Mononuclear cell (primary cell): ENCODE measurements around the gene MARF1. TPM values are rescaled to one million over a fixed set of nuclear protein-coding genes. Genes with fewer than 3 reads are reported as not detected.

ENCODE experiments used
- H3K27me3 ChIP-seq: 2 replicates; pipeline ENCODE4 v1.6.0; 2011; ENCODE audit warnings: low read length, control low read depth; ENCODE audit not compliant: insufficient read depth
- H3K4me1 ChIP-seq: 2 replicates; pipeline ENCODE4 v1.5.1; 2011; ENCODE audit warnings: mild to moderate bottlenecking, low read length, control low read depth; ENCODE audit not compliant: insufficient read depth
- H3K4me3 ChIP-seq: 2 replicates; pipeline ENCODE4 v1.5.1; 2011; ENCODE audit warnings: mild to moderate bottlenecking, low read length, moderate library complexity
- H3K9me3 ChIP-seq: 2 replicates; pipeline ENCODE4 v1.5.1; 2011; ENCODE audit warnings: low read depth, mild to moderate bottlenecking, control low read depth, low read length
- total RNA-seq: library from RNA; depleted of rRNA; stranded (reverse); fragments of >200 nt; gene quantifications from one replicate; pipeline ENCODE4 v1.2.3, GENCODE V29; 2012

Gene MARF1
- total RNA-seq, 1 donor: 60.8 TPM

DNA sequence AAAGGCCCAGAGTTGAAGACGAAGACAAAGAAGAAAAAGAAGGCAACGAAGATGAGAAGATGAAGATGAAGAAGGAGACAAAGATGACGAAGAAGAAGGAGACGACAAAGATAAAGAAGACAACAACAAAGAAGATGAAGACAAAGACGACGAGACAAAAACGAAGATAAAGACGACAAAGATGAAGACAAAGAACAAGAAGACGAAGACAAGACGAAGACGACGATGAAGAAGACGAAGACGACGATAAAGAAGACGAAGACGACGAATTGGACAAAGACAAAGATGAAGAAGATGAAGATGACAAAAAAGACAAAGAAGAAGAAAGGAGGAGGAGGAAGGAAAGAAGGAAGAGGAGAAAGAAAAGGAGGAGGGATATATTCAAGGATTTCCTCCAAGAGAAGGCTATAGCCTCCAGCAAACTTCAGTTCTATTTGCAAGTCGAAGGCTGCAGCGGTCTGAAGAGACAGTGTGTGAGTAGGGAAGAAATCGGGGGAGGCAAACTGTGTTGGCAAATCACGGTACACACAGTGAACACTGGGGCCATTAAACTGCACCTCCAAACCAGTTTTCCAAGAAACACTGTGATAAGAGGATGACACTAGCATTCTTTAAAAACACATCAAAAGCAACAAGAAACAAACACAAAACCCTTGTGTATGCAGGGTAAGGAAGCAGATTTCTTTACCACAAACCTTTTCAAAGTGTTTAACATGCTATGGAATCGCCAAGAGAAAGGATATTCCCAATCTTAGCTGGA is 40.5 kb downstream of the MARF1 start:
- H3K4me1 ChIP-seq: no peaks in the 10 kb centered on the region
- no peaks in the 10 kb centered on the region for H3K9me3 ChIP-seq
- H3K4me3 ChIP-seq: no peak overlapping the region
- no peaks in the 10 kb centered on the region for H3K27me3 ChIP-seq

- no peaks in the 10 kb centered on the region for H3K4me1 ChIP-seq
- H3K4me3 ChIP-seq: no peak overlapping the region
These were observed 41.6 kb downstream of the MARF1 start for GRCh38 chr16:15601212-15601879.

DNA sequence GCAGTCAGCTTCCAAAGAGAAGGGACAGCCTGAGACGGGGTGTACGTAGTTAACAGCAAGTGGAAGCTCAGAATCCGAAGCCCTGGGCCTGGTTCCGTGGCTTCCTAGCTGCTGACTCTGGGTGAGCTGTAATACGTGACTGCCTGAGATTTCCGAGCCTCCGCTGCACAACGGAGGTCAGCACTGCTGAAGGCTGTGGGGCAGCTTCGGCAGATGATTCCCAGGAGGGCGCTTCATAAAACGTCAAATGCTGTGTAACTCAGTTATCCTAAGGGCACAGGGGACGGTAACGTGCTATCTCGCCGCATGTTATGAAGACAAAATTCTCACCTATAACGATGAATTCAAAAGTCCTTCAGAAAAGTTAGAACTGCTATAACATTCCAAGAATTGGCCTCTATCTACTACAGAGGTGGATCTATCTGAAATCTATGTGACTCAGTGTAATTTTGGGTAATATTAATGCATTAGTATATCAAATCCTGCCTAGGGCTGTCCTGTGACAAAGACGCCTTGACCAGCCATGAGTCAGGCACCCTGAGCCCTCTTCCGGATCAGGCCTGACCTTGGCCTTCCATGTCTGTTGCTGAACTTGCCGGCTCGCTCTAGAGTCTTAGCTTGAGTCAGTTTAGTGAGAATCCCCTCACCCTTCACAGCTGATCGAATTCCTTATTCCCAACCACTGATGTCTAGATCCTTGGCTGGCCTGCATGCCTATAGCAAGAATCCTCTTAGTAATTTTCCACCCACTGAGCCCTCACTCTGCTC is 43.5 kb downstream of the MARF1 start:
- Histone ChIP-seq H3K4me3 (no peak overlapping the region), H3K9me3 (no peaks in the 10 kb centered on the region), H3K27me3 (no peaks in the 10 kb centered on the region), H3K4me1 (peaks cover 12% of the 10 kb centered on the region)

More at GRCh38 chr16:15601212-15601879, 41.6 kb downstream of the MARF1 start:
- H3K27me3 ChIP-seq: no peaks in the 10 kb centered on the region
- no peaks in the 10 kb centered on the region for H3K9me3 ChIP-seq

- Histone ChIP-seq H3K27me3 (no peaks in the 10 kb centered on the region), H3K9me3 (no peaks in the 10 kb centered on the region), H3K4me1 (peaks cover 19% of the 10 kb centered on the region), H3K4me3 (no peak overlapping the region)
These were observed 44.2 kb downstream of the MARF1 start for GRCh38 chr16:15598648-15599190.

DNA sequence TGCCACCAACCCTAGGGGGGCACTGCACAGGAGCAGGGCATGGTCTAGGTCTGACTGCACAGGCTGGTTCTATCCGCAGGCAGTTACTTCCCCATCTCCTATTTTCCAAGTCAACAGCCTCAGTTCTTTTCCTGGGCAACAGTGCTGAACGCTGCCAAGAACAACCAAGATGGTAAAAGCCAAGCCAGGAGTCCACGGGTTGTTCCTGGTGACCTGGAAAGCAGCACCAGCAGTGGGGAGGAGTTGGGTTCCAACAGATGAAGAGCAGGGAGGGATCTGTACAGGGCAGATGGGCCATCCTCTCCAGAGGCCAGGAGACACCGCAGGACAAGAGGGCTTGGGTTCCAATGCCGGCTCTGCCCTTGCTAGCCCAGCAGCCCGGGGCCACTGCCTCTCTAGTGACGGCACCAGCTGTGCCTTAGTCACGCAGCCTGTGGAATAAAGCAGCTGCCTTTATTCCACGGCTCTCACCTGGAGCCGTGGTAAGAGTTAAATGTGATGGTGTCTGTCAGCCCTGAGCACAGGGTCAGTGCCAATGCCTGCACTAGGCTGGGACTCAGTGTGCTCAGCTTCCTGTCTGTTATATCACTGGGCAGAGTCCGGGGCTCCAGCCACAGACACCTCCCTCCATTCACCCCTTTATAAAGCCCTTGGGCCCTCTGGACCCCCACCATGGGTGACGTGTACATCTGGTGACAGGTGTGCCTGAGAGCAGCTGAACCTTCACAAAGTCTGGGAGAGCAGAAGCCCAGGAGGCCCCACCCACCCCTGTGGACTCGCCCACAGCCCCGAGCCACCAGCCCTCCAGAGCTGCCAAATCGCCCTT is 44.9 kb downstream of the MARF1 start:
- Histone ChIP-seq H3K4me1 (peaks cover 26% of the 10 kb centered on the region), H3K4me3 (no peak overlapping the region), H3K9me3 (no peaks in the 10 kb centered on the region), H3K27me3 (no peaks in the 10 kb centered on the region)

DNA sequence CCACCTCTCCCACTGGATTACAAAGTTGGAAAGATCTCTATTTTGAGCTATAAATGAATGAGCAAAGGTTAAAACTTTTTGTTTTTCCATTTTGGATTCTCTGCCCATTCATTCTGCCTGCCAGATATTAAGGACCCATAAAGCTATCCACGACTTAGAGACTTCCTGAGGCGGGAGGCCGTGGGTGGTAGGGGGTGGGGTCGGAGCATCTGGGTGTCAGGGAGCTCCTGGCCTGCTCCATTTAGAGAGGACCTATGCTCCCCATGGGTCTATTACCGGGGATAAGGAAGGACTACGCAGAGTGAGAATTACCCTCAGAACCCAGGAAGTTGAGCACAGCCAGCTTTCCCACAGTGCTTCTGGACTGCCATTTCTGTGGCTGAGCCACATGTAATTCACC is 45.8 kb downstream of the MARF1 start:
- no peaks in the 10 kb centered on the region for H3K9me3 ChIP-seq

GRCh38 chr16:15594711-15595320 is 48.1 kb downstream of the MARF1 start:
- Histone ChIP-seq H3K4me3 (no peak overlapping the region), H3K27me3 (no peaks in the 10 kb centered on the region), H3K9me3 (no peaks in the 10 kb centered on the region), H3K4me1 (peaks cover 58% of the 10 kb centered on the region)

More for the DNA sequence above, 45.8 kb downstream of the MARF1 start:
- no peaks in the 10 kb centered on the region for H3K27me3 ChIP-seq
- peaks cover 35% of the 10 kb centered on the region for H3K4me1 ChIP-seq
- no peak overlapping the region for H3K4me3 ChIP-seq

GRCh38 chr16:15593235-15593634 is 49.7 kb downstream of the MARF1 start:
- Histone ChIP-seq H3K9me3 (no peaks in the 10 kb centered on the region), H3K4me1 (peaks cover 74% of the 10 kb centered on the region), H3K27me3 (no peaks in the 10 kb centered on the region), H3K4me3 (no peak overlapping the region)

- no peaks in the 10 kb centered on the region for H3K27me3 ChIP-seq
- peaks cover 75% of the 10 kb centered on the region for H3K4me1 ChIP-seq
- no peak overlapping the region for H3K4me3 ChIP-seq
- H3K9me3 ChIP-seq: no peaks in the 10 kb centered on the region
These were observed 50.6 kb downstream of the MARF1 start for GRCh38 chr16:15592324-15592723.

- Histone ChIP-seq H3K27me3 (no peaks in the 10 kb centered on the region), H3K4me1 (peaks cover 42% of the 10 kb centered on the region), H3K4me3 (no peak overlapping the region), H3K9me3 (no peaks in the 10 kb centered on the region)
These were observed 55.7 kb downstream of the MARF1 start for GRCh38 chr16:15587152-15587825.

DNA sequence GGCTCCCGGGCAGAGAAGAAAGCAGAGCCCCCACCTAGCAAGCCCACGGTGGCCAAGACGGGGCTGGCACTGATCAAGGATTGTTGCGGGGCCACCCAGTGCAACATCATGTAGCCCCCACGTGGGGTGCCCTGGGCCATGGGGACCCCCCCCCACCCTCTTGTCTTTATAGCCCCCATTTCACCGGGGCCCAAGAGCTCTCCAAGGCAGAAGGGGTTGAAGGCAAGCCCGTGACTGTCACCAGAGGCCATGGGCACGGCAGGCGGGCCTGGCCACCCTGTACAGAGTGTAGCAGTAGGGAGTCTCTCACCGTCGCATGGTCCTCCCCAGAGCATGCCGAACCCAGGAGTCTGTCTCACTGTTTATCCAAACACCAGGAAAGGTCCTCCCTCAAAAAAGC is 56.2 kb downstream of the MARF1 start:
- no peaks in the 10 kb centered on the region for H3K9me3 ChIP-seq
- no peak overlapping the region for H3K4me3 ChIP-seq
- H3K4me1 ChIP-seq: peaks cover 39% of the 10 kb centered on the region
- H3K27me3 ChIP-seq: no peaks in the 10 kb centered on the region

DNA sequence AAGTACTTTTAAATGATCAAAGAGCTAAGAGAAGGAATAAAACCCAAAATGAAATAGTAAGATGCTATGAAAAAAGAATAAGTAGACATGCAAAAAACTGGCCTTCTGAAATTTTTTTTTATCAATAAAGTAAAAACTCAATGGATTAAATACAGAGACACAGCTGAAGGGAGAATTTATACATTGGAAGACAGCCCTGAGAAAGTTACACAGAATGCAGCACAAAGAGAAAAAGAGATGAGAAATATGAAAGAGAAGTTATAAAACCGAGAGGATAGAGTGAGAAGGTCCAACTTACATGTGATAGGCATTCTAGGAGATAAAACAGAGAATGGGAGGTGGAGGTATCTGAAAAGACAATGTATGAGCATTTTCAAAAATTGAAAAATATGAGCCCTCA is 57.0 kb downstream of the MARF1 start:
- no peak overlapping the region for H3K4me3 ChIP-seq
- peaks cover 39% of the 10 kb centered on the region for H3K4me1 ChIP-seq
- no peaks in the 10 kb centered on the region for H3K27me3 ChIP-seq
- no peaks in the 10 kb centered on the region for H3K9me3 ChIP-seq

DNA sequence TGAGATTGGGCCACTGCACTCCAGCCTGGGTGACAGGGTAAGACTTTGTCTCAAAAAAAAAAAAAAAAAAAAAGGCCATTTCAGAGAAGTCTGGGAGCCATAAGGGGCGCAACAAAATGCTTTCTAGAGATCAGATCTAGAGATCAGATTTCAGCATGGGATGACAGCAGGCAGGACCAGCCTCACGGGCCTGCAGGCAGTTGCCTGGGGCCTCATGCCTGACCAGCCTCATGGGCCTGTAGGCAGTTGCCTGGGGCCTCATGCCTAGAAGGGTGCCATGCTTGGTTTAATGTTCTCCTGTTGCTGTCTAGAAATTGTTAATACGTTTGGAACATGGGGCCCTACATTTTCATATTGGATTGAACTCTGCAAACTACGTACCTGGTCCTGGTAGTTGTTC is 59.4 kb downstream of the MARF1 start:
- no peak overlapping the region for H3K4me3 ChIP-seq
- no peaks in the 10 kb centered on the region for H3K9me3 ChIP-seq
- no peaks in the 10 kb centered on the region for H3K27me3 ChIP-seq
- peaks cover 16% of the 10 kb centered on the region for H3K4me1 ChIP-seq
